HG03469 (cell line): ENCODE measurements around the gene SEC23B.
"Not testable (repeated sequence)": the region's sequence is repeated elsewhere in the genome, so short reads cannot be mapped to it uniquely, and the experiment has no call there.

Source experiments
- ATAC-seq: cut with Tn5 transposase; IDR thresholded peaks from one replicate; pipeline ENCODE4 v1.9.1; 2021; ENCODE audit warnings: mild to moderate bottlenecking, moderate library complexity, moderate number of reproducible peaks; ENCODE audit not compliant: unreplicated experiment

SEC23B gene

DNA sequence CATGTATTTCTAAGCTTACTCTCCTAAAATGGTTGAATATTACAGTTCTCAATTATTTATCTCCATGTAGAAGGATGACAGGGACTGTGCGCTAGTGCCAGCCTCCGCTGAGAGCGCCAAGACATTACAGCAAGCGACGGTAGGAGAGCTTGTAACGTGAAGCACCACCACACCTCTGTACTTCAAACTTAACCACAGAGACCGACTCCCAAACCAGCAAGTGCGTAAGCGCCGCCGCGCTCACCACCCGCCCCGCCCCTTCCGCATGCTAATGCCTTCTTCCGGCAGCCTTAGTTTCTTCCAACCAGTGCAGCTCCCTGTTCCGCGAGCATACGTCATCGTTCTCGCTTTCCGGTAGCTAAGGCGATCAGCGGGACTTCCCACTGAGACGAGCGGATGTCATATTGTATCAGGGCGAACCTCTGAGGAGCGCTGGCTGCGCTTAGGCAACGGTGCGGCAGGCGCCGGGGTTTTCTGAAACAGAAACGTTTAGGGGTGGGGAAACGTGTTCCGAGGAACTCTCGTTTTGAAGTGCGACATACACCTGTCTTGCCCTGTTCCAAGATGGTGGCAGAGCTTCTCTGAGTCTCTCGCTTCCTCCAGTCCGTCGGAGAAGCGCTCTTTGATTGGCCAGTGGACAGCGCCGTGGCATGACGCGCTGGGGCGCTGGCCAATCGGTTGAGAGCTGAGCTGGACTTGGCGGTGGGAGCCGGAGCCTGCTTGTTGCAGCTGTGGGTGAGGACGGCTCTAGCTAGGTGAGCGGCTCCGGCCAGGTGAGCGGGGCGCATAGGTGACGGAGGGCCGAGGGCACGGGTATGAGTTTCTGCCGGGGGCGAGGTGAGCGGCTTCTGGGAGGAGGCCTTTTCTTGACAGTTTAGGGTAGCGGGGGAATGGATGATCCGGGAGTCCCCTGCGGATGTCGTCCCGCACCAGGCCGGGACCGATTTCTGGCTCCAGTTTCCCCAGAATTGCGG lies at the start of gene SEC23B:
Gene SEC23B, plus strand, starts transcription at position 723 of the 974 bp plus-strand sequence. CDS start 2,896 bp downstream, outside the sequence.
- ATAC-seq, result peak; percentile 90

DNA sequence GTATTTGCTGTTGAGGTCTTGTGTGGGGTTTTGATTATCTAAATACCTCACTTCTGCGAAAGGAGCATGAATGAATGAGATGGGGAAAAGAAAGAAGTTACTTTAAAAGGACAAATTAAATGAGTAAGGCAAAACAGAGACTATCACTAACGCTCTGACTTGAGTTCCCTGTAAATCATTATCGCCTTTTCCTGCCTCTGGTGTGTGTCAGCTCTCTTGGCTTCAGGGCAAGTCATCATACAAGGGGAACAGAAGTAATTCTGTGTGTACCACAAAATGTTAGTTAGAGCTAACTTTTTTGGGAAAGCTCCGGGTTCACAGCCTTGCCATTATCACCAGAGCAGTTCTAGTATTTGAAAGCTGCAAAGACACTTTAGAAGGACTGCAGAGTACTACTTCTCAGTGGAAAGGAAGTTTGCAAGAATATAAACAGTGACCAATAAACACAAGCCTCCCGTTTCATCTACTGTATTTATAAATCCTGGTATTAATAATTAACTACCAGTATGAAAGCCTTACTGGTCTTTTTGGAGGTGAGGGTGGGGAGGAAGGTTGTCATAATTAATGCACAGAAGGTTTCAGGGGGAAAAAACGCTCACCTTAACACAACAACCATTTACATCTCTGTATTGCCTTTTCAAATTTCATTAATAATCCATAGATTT lies 42.1 kb upstream of the SEC23B start:
- ATAC-seq, result no peak

DNA sequence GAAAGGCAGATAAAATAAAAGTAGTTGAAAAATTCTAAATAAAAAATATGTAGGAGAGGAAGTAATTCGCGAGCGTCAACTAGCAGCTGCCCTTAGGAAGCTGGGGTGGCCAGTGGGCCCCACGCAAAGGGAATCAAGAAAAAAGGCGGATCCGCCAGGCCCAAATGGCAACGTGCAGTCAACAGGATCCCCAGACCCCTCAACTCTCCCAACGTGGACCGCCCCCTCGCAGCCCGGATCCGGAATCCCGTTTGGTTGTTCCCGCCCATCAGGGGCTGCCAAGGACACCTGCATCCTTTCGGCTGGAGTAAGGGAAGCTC lies 41.2 kb upstream of the SEC23B start:
- no peak for ATAC-seq

DNA sequence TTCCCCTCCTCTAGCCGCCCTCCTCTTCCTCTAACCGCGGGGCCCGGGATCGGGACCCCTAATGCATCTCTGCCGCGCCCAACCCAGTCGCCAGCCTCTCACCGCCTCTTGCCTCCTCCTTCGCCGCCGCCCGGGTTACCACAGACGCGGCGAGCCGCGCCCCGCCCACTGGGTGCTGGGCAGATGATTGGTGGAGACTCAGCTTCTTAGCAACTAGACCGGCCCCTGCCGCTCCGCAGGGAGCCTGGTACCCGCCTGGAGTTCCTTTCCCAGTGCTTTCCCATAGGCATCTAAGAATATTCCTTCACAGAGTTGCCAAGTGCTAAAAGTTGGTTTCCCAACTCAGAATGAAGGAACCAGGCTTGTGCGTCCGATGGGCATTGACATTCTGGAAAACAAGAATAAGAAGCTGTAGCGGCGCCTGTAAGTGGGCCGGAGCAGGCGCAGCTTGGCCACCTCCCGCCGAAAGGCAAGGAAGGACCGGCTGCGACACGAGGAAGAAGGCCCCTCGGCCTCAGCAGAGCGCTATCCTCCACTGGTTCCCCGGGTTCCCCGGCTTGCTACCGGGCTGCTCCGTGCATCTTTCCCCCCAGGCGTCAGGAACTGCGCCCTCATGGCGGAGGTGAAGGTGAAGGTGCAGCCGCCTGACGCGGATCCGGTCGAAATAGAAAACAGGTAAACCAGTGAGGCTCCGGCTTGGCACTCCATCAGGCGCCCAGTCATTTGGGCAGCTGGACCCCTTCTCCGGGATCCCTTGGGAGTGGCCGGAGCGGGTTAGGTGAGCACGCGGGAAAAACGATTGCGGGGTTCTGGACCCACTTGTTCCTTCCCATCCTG lies 40.6 kb upstream of the SEC23B start, which contains the start of the genes DZANK1 and POLR3F:
Gene DZANK1, minus strand, starts transcription at position 137 of the 837 bp plus-strand sequence. CDS start 1,672 bp downstream, outside the sequence.
Gene POLR3F, plus strand, starts transcription at position 497 of the 837 bp plus-strand sequence. Its CDS starts 117 bp downstream, at position 614.
- peak; percentile 91 for ATAC-seq

DNA sequence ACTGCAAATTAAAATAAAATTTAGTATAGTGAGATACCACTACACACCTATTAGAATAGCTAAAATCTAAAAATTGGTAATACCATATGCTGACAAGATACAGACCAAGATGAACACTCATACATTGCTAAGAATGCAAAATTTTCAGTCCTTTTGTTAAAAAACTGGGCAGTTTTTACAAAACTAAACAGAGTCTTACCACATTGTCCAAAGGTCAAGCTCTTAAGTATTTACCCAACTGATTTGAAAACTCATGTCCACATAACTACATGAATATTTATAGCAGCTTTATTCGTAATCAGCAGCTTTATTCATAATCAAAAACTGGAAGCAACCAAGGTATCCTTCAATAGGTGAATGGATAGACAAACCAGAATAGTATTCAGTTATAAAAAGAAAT lies 30.5 kb upstream of the SEC23B start:
- no peak for ATAC-seq

DNA sequence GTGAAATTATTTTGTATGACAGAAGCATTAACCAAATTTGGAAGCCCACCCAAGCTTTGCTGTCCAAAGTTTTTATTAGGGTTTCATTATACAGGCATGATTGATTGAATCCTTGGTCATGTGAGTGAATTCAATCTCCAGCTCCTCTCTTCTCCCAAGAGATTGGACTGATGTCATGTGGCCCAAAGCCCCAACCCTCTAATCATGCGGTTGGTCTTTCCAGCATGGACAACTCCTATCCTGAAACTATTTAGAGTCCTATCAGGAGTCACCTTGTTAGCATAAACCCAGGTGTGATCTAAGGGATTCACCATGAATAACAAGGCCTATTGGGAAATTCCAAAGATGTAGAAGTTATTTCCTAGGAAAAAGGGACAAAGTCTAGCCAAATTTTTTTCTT lies 29.9 kb upstream of the SEC23B start:
- no peak for ATAC-seq

DNA sequence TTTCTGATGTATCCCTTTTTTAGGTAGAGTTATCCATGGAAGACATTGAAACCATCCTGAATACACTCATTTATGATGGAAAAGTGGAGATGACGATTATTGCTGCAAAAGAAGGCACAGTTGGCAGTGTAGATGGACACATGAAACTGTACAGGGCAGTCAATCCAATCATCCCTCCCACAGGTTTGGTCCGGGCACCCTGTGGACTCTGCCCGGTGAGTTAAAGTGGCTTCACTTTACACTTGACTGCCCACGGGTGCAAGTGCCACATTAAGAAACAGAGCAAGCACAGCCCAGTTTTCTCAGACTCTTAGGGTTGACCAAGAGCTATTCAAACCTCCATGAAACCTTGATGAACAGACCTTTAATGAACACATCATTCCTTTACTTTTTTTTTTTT lies 26.1 kb upstream of the SEC23B start:
- no peak for ATAC-seq

DNA sequence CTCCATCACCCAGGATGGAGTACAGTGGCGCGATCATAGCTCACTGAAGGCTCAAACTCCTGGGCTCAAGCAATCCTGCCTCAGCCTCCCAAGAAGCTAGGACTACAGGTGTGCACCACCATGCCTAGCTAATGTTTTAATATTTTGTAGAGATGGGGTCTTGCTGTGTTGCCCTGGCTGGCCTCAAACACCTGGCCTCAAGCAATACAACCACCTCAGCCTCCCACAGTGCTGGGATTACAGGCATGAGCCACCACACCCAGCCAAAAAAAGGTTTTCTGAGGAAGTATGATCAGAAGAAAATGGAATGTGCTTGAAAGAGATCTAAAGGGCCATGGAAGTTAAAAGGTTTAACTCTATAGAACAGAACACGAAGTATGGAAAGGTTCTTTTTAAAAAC lies 19.4 kb upstream of the SEC23B start:
- ATAC-seq, result no peak

DNA sequence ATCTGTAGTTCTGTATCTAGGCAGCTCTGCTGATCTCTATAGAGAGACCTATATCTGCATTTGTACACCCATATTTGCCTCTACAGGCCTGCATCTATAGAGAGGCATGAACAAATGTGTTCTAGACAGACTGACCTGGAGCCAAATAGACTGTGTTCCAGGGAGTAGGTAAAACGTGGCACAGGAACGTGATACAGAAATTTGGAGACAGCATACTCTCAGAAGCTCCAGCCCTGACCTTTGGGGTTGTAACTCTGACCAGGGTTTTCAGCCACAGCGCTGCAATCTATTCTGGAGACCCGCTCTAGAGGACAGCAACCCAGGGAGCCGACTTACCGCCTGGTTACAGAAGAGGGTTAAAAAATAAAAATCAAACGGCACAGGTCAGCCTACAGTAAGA lies 11.7 kb upstream of the SEC23B start:
- ATAC-seq, result no peak

DNA sequence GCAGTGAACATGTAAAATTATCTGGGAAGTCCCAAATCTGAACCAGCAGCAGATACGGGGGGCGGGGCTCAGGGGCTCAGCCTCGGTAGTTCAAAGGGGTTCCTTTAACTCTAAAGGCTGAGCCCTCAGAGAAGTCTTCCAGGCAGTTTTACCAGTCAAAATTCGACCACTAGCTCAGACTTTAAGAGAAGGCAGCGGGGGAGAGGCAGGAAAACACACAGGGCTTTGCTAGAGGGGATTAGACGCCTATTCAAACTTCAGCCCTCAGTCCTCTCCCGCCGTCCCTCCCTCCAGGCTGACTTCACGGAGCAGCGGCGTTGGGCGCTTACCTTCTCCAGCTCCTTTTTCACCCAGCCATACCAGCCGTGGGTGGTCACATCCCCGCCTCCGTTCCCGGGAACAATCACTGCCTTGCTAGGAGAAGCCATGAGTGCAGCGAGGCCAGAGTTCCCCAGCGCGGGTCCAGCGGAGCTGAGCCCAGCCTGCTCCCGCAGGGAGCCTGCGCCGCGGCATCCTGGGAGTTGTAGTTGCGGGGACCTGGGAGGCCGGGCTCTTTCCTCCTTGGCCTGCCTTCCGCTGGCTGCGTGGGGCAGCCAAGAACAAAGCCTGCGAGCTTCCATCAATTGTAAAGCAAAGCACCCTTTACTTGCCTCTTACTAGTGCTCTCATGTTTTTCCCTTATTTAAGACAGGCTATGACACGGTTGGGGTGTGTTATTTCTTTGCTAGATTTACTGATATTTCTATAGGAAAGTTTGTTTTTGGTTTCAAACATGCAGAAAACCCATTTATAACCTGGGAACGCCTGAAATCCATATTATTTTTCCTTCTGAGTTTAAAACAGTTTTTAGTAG lies 10.8 kb upstream of the SEC23B start, which contains the start of gene RBBP9:
Gene RBBP9, minus strand, starts transcription at position 486 of the 853 bp plus-strand sequence. Its CDS starts 58 bp downstream, at position 428.
- peak; percentile 98 for ATAC-seq

DNA sequence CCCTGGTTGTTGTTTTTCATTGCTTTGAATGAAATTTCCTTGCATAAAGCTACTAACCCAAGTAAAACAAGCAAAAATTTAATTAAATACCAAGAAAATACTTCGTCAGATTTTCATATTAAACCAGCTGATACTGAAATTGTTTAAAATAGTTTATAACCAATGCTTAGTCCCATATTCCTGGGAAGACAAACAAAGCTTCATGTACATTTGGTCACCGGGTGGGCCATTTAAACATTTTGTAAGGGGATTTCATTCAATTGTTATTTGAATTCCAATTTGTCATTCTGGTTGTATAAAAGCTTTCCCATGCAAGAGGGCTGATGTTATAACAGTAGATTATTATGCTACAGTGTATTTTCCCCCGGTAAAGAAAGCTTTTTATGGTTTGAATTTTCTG lies 10.1 kb upstream of the SEC23B start:
- ATAC-seq, result no peak

DNA sequence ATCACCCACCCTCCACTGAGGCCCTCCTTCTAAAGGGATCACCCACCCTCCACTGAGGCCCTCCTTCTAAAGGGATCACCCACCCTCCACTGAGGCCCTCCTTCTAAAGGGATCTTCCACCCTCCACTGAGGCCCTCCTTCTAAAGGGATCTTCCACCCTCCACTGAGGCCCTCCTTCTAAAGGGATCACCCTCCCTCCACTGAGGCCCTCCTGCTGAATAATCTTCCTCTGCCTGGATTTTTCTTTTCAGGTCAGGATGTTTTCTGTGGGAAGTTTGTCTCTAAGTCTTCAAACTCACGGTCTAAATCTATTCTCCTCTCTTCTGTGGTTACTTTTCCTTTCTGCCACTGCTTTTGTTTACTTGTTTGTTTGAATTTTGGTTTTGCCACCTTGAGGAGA lies 6.1 kb upstream of the SEC23B start:
- ATAC-seq, result not testable (repeated sequence)

DNA sequence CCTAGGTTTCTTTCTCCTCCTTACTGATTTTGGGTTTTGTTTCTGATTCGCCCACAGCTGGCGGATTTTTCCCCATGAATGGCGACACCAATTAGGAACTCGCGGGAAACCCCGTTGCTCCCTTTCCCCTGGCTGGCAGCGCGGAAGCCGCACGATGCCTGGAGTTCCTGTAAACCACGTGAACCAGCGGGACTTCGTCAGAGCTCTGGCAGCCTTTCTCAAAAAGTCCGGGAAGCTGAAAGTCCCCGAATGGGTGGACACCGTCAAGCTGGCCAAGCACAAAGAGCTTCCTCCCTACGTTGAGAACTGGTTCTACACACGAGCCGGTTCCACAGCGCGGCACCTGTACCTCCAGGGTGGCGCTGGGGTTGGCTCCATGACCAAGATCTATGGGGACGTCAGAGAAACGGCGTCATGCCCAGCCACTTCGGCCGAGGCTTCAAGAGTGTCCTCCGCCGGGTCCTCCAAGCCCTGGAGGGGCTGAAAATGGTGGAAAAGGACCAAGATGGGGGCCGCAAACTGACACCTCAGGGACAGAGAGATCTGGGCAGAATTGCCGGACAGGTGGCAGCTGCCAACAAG lies 3.2 kb upstream of the SEC23B start:
- ATAC-seq, result no peak

DNA sequence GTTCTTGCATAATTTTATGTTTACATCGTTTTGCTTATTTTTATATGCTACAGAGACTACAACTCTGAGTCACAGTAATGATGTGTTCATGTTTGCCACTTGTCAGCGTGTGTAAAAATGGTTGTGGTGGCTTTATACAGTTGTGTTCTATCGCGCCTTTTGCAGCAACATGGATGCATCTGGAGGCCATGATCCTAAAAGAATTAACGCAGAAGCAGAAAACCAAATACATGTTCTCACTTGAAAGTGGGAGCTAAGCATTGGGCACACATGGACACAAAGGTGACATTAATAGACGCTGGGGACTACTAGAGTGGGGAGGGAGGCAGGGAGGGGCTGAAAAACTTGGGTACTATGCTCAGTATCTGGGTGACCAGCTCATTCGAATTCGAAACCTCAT lies 996 bp upstream of the SEC23B start:
- no peak for ATAC-seq

DNA sequence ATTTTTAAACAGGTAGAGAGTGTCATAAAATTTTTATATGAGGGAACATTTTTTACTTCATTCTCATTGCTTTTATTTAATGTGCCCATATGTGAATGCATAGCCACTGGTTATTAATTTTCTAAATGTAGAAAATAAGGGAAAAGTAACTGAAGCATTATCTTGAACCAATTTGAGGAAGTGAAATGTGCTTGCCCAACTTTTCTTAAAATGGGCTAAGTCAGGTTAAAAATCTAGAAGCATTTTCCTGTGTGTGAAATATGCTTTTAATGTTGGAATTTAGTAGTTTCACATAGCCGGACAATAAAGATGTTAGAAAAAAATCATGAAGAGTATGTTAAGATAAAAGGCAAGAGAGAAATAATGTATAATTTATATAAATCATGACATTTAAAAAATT lies 3.8 kb downstream of the SEC23B start:
- ATAC-seq, result no peak

DNA sequence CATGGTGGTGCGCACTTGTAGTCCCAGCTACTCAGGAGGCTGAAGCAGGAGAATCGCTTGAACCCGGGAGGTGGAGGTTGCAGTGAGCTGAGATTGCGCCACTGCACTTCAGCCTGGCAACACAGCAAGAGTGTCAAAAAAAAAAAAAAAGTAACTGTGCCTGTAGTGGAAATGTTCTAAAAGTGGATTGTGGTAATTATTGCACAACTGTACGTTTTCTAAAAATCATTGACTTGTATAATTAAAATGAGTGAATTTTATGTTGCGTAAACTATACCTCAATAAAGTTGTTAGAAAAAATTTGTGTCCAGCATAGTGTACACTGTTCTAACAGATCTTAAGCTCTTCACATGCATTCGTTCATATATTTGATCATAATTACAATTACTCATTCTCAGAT lies 5.5 kb downstream of the SEC23B start:
- no peak for ATAC-seq

DNA sequence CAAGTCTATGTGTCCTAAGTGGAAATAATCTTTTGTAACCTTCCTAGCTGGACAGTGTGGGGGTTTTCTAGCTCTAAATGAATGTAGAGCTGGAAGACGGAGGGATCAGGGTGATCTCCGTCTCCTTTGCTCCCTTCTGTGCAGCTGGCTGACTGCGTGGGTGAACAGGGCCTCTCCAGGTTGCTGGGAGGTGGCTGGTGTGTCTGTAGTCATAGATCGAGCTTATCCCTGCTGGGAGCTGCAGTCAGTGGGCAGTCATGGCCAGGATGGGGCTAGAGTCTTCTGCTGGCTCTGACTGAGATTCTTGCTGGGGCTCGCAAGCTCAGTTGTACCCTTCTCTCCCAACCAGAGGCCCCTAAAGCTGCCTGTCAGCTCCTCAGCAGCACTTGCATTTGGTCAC lies 6.4 kb downstream of the SEC23B start:
- no peak for ATAC-seq

DNA sequence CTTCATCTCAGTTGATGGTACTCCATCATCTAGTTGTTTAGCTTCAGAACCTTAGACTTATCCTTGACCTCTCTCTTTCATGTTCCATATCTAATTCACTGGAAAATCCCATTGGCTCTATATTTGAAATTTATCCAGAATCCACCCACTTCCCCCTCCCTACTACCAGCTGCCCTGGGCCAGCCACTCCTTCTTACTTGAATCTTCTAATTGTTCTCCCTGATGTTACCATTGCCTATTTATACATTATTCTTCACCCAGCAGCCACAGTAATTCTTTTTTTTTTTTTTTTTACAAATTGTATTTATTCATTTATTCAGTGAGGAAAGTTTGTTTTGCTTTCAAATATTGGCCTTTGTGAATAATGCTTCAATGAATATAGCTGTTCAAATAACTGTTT lies 8.2 kb downstream of the SEC23B start:
- no peak for ATAC-seq

DNA sequence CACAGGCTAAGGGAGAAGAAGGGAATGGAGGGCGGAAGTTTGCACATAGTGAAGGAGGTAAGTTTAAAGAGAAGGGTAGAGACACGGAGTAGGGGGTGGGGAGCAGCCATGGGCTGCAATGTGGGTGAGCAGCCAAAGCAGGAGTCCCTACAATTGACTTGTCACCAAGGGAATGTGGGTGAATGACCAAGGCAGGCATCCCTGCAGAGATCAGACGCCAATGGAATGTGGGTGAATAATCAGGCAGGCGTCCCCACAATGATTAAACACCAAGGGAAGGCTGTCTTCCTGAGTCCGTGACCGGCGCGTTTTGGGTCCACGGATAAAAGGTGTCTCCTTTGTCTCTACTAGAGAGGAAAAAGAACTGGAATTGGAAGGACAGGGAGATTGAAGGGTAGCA lies 14.3 kb downstream of the SEC23B start:
- ATAC-seq, result not testable (repeated sequence)

DNA sequence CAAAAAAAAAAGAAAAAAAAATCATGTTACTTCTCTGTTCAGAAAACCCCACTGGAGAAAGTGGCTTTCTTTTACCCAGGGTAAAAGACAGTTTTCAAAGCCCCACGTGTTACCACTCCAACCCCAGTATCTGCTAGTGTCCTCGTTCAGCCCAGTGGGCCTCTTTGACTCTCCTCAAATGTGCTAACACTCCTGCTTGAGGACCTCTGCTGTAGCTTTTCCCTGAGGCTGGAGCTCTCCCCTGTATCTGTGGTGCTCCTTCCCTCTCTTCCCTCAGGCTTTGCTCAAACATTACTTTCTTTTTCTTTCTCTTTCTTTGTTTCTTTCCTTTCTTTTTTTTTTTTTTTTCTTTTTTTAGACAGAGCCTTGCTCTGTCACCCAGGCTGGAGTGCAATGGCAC lies 15.3 kb downstream of the SEC23B start:
- ATAC-seq, result no peak
